ENCODE data around the gene CANT1.

The CANT1 gene

GRCh38 chr17:78962345-78962983 is 47.1 kb downstream of the CANT1 start:
- no peak overlapping the region for H3K27ac ChIP-seq
- no peak for TF ChIP-seq ZFX (IDR thresholded peaks at IDR 0.05; ENCODE audit: borderline replicate concordance)
- TF ChIP-seq, protein P1, sequence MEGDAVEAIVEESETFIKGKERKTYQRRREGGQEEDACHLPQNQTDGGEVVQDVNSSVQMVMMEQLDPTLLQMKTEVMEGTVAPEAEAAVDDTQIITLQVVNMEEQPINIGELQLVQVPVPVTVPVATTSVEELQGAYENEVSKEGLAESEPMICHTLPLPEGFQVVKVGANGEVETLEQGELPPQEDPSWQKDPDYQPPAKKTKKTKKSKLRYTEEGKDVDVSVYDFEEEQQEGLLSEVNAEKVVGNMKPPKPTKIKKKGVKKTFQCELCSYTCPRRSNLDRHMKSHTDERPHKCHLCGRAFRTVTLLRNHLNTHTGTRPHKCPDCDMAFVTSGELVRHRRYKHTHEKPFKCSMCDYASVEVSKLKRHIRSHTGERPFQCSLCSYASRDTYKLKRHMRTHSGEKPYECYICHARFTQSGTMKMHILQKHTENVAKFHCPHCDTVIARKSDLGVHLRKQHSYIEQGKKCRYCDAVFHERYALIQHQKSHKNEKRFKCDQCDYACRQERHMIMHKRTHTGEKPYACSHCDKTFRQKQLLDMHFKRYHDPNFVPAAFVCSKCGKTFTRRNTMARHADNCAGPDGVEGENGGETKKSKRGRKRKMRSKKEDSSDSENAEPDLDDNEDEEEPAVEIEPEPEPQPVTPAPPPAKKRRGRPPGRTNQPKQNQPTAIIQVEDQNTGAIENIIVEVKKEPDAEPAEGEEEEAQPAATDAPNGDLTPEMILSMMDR (IDR thresholded peaks at IDR 0.05), result no peak

DNA sequence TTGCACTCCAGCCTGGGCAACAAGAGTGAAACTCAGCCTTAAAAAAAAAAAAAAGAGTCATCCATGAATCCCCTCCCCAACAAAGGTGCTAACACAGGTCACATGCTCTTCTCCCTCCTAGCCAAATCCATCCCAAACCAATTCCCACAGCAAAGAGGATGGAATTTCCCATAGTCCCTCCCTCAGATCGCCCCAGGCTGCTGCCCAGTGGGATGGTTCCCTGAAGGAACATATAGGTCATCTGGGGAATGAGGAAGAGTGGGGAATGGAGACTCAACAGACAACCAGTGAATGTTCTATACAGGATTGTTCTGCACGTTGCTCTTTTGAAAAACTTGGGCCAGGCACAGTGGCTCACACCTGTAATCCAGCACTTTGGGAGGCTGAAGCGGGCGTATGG is 48.0 kb downstream of the CANT1 start:
- no peak overlapping the region for H3K27ac ChIP-seq
- no peak for TF ChIP-seq ZFX (IDR thresholded peaks at IDR 0.05; ENCODE audit: borderline replicate concordance)
- TF ChIP-seq, protein P1 (IDR thresholded peaks at IDR 0.05), result no peak

- no peak overlapping the region for H3K27ac ChIP-seq
- TF ChIP-seq, protein P1 (IDR thresholded peaks at IDR 0.05), result no peak
- no peak for TF ChIP-seq ZFX (IDR thresholded peaks at IDR 0.05; ENCODE audit: borderline replicate concordance)
Observed at GRCh38 chr17:78960928-78961327, 48.6 kb downstream of the CANT1 start.

DNA sequence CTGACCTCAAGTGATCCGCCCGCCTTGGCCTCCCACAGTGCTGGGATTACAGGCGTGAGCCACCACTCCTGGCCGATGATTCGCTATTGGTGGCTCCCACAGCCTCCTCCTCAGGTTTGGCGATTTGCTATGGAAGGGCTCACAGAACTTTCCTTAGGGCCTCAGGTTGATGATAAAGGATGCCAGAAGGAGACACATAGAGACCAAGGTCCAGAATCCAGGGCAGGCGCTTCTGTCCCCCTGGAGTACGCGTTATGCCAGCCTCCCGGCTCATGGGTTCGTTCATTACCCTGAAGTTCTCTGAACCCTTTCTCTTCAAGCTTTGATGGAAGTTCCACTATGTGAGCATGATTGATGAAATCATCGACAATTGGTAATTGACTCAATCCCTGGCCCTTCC is 49.8 kb downstream of the CANT1 start:
- no peak for TF ChIP-seq ZFX (IDR thresholded peaks at IDR 0.05; ENCODE audit: borderline replicate concordance)
- TF ChIP-seq, protein P1 (IDR thresholded peaks at IDR 0.05), result no peak
- H3K27ac ChIP-seq, result no peak overlapping the region

DNA sequence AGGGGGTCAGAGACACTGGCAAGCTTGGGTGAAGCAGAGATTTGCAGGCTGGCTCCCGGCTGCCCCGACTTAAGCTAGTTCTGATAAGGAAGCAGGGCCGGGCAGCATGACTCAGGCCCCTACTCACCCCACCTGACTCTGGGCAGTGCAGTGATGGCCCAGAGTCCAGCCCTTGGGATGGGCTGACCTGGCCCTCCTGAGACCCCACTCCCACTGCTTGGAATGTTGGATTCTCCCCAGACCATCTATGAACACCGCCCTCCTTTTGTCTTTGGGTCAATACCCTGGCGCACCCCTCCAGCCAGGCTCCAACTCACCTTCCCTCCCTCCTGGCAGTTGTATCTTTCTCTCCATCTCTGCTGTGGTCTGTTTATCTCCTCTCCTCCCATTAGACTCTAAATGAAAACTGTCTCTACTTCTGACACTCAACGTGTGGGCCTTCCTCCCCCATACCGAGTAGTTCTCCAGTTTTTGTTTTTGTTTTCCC is 50.9 kb downstream of the CANT1 start:
- no peak for TF ChIP-seq ZFX (IDR thresholded peaks at IDR 0.05; ENCODE audit: borderline replicate concordance)
- TF ChIP-seq, protein P1 (IDR thresholded peaks at IDR 0.05), result no peak
- H3K27ac ChIP-seq, result no peak overlapping the region

GRCh38 chr17:78957128-78957527 is 52.4 kb downstream of the CANT1 start:
- H3K27ac ChIP-seq, result no peak overlapping the region
- TF ChIP-seq, protein P1 (IDR thresholded peaks at IDR 0.05), result no peak
- TF ChIP-seq ZFX (IDR thresholded peaks at IDR 0.05; ENCODE audit: borderline replicate concordance), result no peak

GRCh38 chr17:78956254-78956653 is 53.3 kb downstream of the CANT1 start:
- no peak overlapping the region for H3K27ac ChIP-seq
- TF ChIP-seq ZFX (IDR thresholded peaks at IDR 0.05; ENCODE audit: borderline replicate concordance), result no peak
- TF ChIP-seq, protein P1 (IDR thresholded peaks at IDR 0.05), result no peak

All from 22Rv1 (cell line).